NT2/D1 (cell line): ENCODE results near the gene APRT.
A peak's percentile ranks its signal among the peaks of the same experiment; 100 is the strongest.

Experiments
- SUZ12 ChIP-seq: IDR thresholded peaks from 2 replicates; pipeline ENCODE4 v1.6.1; 2011; ENCODE audit not compliant: insufficient read length, insufficient read depth; ENCODE audit errors: extremely low read depth
- YY1 ChIP-seq: IDR thresholded peaks from 2 replicates; pipeline ENCODE4 v1.6.1; 2011; ENCODE audit not compliant: insufficient read length, insufficient read depth
- ZNF274 ChIP-seq: IDR thresholded peaks from 2 replicates; pipeline ENCODE4 v1.6.1; 2011; ENCODE audit warnings: mild to moderate bottlenecking, low read depth, low read length

- TF ChIP-seq YY1: peak; percentile 42
- TF ChIP-seq ZNF274: no peak
- TF ChIP-seq SUZ12: no peak
Observed at GRCh38 chr16:88811769-88812512, at the start of gene APRT.
